ENCODE data around the gene PHF23.

PHF23 gene

GRCh38 chr17:7237761-7238419 is 1.4 kb downstream of the PHF23 start:
- peak; percentile 51 for DNase-seq (ENCODE audit: low spot score)

GRCh38 chr17:7237266-7237760 is 1.9 kb downstream of the PHF23 start:
- no peak for DNase-seq (ENCODE audit: low spot score)

GRCh38 chr17:7236808-7237207 is 2.4 kb downstream of the PHF23 start:
- DNase-seq (ENCODE audit: low spot score): no peak

GRCh38 chr17:7235693-7236665 is 3.3 kb downstream of the PHF23 start:
- DNase-seq (ENCODE audit: low spot score): no peak

- peak; percentile 95 for DNase-seq (ENCODE audit: low spot score)
These were observed 4.9 kb downstream of the PHF23 start, which contains the start of gene DVL2 for GRCh38 chr17:7234083-7234951. DVL2 (minus strand) TSS chr17:7234517; CDS start chr17:7234262, 255 bp downstream.

GRCh38 chr17:7233701-7234082 is 5.6 kb downstream of the PHF23 start:
- no peak for DNase-seq (ENCODE audit: low spot score)

- no peak for DNase-seq (ENCODE audit: low spot score)
These were observed 7.1 kb downstream of the PHF23 start for GRCh38 chr17:7232114-7232513.

GRCh38 chr17:7229504-7229903 is 9.8 kb downstream of the PHF23 start:
- DNase-seq (ENCODE audit: low spot score): no peak

GRCh38 chr17:7228920-7229319 is 10.3 kb downstream of the PHF23 start:
- DNase-seq (ENCODE audit: low spot score): no peak

GRCh38 chr17:7226721-7227710 is 12.2 kb downstream of the PHF23 start:
- no peak for DNase-seq (ENCODE audit: low spot score)

- no peak for DNase-seq (ENCODE audit: low spot score)
These were observed 13.4 kb downstream of the PHF23 start for GRCh38 chr17:7225711-7226331.

- no peak for DNase-seq (ENCODE audit: low spot score)
These were observed 14.6 kb downstream of the PHF23 start for GRCh38 chr17:7224661-7225111.

GRCh38 chr17:7224110-7224509 is 15.1 kb downstream of the PHF23 start:
- no peak for DNase-seq (ENCODE audit: low spot score)

- no peak for DNase-seq (ENCODE audit: low spot score)
These were observed 15.9 kb downstream of the PHF23 start for GRCh38 chr17:7223375-7223774.

- no peak for DNase-seq (ENCODE audit: low spot score)
These were observed 16.3 kb downstream of the PHF23 start for GRCh38 chr17:7222972-7223292.

GRCh38 chr17:7222093-7222971 is 16.9 kb downstream of the PHF23 start:
- DNase-seq (ENCODE audit: low spot score): no peak

- no peak for DNase-seq (ENCODE audit: low spot score)
These were observed 17.8 kb downstream of the PHF23 start for GRCh38 chr17:7221278-7222092.

GRCh38 chr17:7220593-7221277 is 18.5 kb downstream of the PHF23 start:
- DNase-seq (ENCODE audit: low spot score): no peak

Data from globus pallidus (tissue), 1 donor.